Natural killer cell treated with Interleukin-12 subunit alpha and Interleukin-12 subunit beta and Interleukin-15 and Interleukin-18, amount 100 ng/mL, for 72 hours (primary cell): ENCODE measurements around the gene SLC41A1. TPM values are rescaled to one million over a fixed set of nuclear protein-coding genes. Genes with fewer than 3 reads are reported as not detected.

Experiments used
- ATAC-seq, 2 donors: fragments of 150-1000 bp; cut with Tn5 transposase in 1 of 2; sonication (Bioruptor Pico), chemical (Tn5 transposase) in 1 of 2; 2 replicates each; pipeline ENCODE4 v1.10.0; 2021
- DNase-seq: peaks from one replicate; pipeline ENCODE4 v3.0.0; 2022; ENCODE audit warnings: low spot score
- H3K27ac Mint-ChIP-seq, 2 donors: 1 replicate in 1 of 2; 2 replicates in 1 of 2; pipeline ENCODE4 v1.8.0; 2022; ENCODE audit warnings: mixed read lengths in 2 of 2, mild to moderate bottlenecking in 1 of 2, moderate library complexity in 1 of 2
- H3K27me3 Mint-ChIP-seq, 2 donors: 1 replicate in 1 of 2; 2 replicates in 1 of 2; pipeline ENCODE4 v1.8.0; 2022; ENCODE audit warnings: mixed read lengths in 2 of 2
- H3K36me3 Mint-ChIP-seq: one replicate; pipeline ENCODE4 v1.8.0; 2022; ENCODE audit warnings: mixed read lengths
- H3K4me1 Mint-ChIP-seq, 2 donors: 1 replicate in 1 of 2; 2 replicates in 1 of 2; pipeline ENCODE4 v1.8.0; 2022; ENCODE audit warnings: low read depth in 2 of 2, mixed read lengths in 2 of 2, mild to moderate bottlenecking in 1 of 2
- H3K4me3 Mint-ChIP-seq: one replicate; pipeline ENCODE4 v1.8.0; 2022; ENCODE audit warnings: mixed read lengths
- H3K9me3 Mint-ChIP-seq: 2 replicates; pipeline ENCODE4 v1.8.0; 2022; ENCODE audit warnings: mixed read lengths
- total RNA-seq, 2 donors: library from RNA; stranded (reverse); gene quantifications; one replicate each; pipeline ENCODE4 v1.2.3, GENCODE V29; 2022

SLC41A1 gene
- total RNA-seq, 2 donors from 2014 or later = 66.2 to 80.2 TPM

DNA sequence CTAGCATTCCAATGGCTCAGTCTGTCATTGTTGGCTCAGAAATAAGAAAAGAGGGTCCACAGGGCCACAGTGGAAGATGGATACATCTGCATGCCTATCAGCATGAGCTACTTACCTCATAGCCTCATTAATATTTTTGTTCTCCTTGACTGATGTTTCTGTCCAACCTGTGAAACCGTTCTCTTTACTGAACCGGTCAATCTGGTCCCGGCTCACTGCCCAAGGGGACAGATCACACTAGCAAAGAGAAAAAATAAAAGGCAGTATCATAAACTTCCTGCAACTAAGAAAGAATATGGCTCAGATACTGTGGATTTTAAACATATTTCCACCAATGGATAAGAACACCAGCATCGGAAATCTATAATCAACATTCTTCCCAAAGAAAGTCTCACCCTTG, 42.4 kb downstream of the SLC41A1 start:
- ATAC-seq (no peak), DNase-seq (no peak)
- H3K9me3 Mint-ChIP-seq = no peaks in the 10 kb centered on the region
- H3K4me1 Mint-ChIP-seq = peaks cover 63 to 78% of the 10 kb centered on the region in 2 donors
- peak overlapping the region; percentile 94 for H3K4me3 Mint-ChIP-seq
- H3K36me3 Mint-ChIP-seq = peaks cover 55% of the 10 kb centered on the region
- no peaks in the 10 kb centered on the region for H3K27me3 Mint-ChIP-seq
- H3K27ac Mint-ChIP-seq = peak overlapping the region; percentile 97

DNA sequence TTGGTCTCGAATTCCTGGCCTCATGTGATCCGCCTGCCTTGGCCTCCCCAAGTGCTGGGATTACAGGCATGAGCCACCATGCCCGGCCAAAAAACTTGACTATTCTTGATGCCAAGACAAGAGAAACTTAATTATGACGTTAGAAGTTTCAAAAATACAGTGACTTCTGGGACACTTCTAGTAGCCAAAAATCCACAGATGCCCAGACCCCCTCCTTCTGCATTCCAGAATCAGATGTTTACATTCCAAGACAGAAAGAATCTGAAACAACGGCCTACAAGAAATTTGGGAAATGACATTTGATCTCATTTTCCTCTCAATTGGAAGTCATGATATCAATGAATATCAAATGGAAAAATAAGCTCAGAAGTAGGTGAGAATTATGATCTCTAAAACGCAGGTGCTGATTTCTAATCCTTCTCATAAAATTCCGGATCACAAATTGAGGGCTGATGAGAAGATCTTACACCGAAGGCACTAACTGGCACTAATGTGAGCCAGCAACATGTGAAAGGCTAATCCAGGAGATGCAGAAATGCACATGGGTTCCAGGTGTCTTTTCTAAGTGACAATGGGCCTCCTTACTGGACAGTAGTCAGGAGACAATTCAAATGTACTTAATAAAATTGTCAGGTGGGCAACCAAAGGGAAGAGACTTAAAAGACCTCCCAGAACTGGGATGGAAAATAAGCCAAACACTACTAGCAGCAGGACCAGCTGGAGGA, 43.2 kb downstream of the SLC41A1 start:
- H3K4me1 Mint-ChIP-seq = peaks cover 58 to 73% of the 10 kb centered on the region in 2 donors
- peaks cover 55% of the 10 kb centered on the region for H3K36me3 Mint-ChIP-seq
- no peaks in the 10 kb centered on the region for H3K9me3 Mint-ChIP-seq
- no peaks in the 10 kb centered on the region for H3K27me3 Mint-ChIP-seq
- ATAC-seq = no peak
- H3K27ac Mint-ChIP-seq = peak overlapping the region; percentile 97
- H3K4me3 Mint-ChIP-seq = peak overlapping the region; percentile 94
- no peak for DNase-seq

GRCh38 chr1:205767248-205767647, 45.8 kb downstream of the SLC41A1 start:
- no peaks in the 10 kb centered on the region for H3K9me3 Mint-ChIP-seq
- peak overlapping the region; percentile 97 for H3K27ac Mint-ChIP-seq
- H3K36me3 Mint-ChIP-seq = peaks cover 32% of the 10 kb centered on the region
- no peaks in the 10 kb centered on the region for H3K27me3 Mint-ChIP-seq
- DNase-seq (no peak), ATAC-seq (no peak)
- H3K4me1 Mint-ChIP-seq = peaks cover 55 to 63% of the 10 kb centered on the region in 2 donors
- H3K4me3 Mint-ChIP-seq = no peak overlapping the region

DNA sequence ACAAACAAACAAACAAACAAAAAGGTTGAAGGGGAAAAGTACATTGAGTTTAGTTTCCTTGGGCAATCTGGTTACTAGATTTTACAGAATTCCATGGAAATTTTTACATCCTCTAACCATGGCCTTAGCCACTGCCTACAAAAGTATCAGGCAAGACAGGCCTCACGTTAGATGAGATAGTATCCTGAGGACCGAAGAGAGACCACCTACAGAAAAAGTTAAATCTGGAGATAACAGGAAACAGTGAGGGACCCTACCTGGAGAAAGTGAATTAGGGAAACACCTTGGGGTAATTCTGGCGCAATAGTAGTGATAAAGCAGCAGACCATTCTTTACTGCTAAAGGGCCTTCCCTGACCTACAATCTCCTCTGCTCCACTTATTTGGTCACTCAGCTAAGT, 46.4 kb downstream of the SLC41A1 start:
- ATAC-seq (no peak), DNase-seq (no peak)
- Mint-ChIP-seq H3K4me1 (peaks cover 51 to 57% of the 10 kb centered on the region in 2 donors), H3K27me3 (no peaks in the 10 kb centered on the region), H3K36me3 (peaks cover 28% of the 10 kb centered on the region), H3K4me3 (peak overlapping the region; percentile 80), H3K9me3 (no peaks in the 10 kb centered on the region), H3K27ac (peak overlapping the region; percentile 97)

DNA sequence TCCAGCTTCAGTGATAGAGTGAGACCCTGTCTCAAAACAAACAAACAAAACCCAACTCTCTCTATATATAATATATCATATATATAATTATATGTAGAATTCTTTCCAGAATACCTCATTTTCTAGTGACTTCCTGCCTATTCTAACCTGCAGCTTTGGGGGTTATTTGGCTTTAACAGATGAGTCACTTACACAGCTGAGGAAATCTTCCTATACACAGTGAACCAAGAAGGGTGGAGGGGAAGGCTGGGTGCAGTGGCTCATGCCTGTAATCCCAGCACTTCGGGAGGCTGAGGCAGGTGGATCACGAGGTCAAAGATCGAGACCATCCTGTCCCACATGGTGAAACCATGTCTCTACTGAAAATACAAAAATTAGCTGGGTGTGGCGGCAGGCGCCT, 47.0 kb downstream of the SLC41A1 start:
- no peak for DNase-seq
- peak overlapping the region; percentile 97 for H3K27ac Mint-ChIP-seq
- peak overlapping the region; percentile 80 for H3K4me3 Mint-ChIP-seq
- peaks cover 45 to 52% of the 10 kb centered on the region in 2 donors for H3K4me1 Mint-ChIP-seq
- H3K9me3 Mint-ChIP-seq = no peaks in the 10 kb centered on the region
- no peaks in the 10 kb centered on the region for H3K27me3 Mint-ChIP-seq
- ATAC-seq = peak; percentile 75 to 77
- H3K36me3 Mint-ChIP-seq = peaks cover 28% of the 10 kb centered on the region

DNA sequence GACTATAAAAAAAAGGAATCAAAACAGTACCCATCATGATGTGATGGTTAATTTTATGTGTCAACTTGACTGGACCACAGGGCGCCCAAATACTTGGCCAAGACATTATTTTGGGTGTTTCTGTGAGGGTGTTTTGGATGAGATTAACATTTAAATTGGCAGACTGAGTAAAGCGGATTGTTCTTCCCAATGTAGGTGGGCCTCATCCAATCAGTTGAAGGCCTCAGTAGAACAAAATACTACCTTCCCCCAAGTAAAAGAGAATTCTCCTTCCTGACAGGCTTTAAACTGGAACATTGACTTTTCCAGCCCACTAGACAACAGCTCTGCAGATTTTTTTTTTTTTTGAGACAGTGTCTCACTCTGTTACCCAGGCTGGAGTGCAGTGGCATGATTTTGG, 48.4 kb downstream of the SLC41A1 start:
- Mint-ChIP-seq H3K4me1 (peaks cover 33 to 39% of the 10 kb centered on the region in 2 donors), H3K27ac (peak overlapping the region; percentile 69 to 97), H3K27me3 (no peaks in the 10 kb centered on the region), H3K4me3 (no peak overlapping the region), H3K9me3 (no peaks in the 10 kb centered on the region), H3K36me3 (peaks cover 17% of the 10 kb centered on the region)
- DNase-seq = no peak
- ATAC-seq = no peak

DNA sequence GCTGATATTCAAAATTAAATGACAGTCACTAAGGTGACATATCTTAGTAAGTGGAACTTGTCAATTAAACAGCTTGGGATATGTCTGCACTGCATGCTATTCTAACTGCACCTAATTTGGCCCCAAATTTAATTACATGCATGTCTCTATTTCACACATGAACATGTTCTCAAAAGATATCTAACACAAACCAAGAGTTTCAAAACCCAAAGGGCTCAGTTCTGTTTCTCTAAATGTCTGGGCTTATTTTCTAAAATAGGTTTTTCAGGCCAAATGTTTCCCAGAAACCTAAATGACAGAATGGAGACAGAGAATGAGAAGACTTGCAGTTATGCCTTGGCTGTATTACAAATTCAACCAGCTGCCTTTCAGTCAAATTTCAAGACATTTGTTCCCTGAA, 49.0 kb downstream of the SLC41A1 start:
- no peak for ATAC-seq
- H3K27ac Mint-ChIP-seq = peak overlapping the region; percentile 69 to 97

DNA sequence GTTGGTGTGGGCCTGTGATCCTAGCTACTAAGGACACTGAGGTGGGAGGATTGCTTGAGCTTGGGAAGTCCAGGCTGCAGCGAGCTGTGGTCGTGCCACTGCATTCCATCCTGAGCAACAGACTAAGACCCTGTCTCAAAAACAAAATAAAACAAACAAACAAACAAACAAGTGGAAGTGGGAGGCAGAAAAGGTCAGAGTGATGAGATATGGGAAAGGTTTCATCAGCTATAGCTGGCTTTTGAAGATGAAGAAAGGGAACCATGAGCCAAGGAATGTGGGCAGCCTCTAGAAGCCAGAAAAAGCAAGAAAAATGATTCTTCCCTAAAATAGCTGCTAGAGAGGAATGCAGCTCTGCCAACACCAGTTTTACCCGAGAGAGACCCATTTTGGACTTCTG, 52.4 kb downstream of the SLC41A1 start:
- Mint-ChIP-seq H3K36me3 (peaks cover 6% of the 10 kb centered on the region), H3K27me3 (no peaks in the 10 kb centered on the region), H3K4me3 (no peak overlapping the region), H3K27ac (peak overlapping the region; percentile 1 to 6), H3K4me1 (peaks cover 10 to 14% of the 10 kb centered on the region in 2 donors), H3K9me3 (no peaks in the 10 kb centered on the region)
- no peak for DNase-seq
- ATAC-seq = no peak

More for the DNA sequence above, 49.0 kb downstream of the SLC41A1 start:
- H3K4me3 Mint-ChIP-seq = no peak overlapping the region
- H3K27me3 Mint-ChIP-seq = no peaks in the 10 kb centered on the region
- no peaks in the 10 kb centered on the region for H3K9me3 Mint-ChIP-seq
- no peak for DNase-seq
- H3K4me1 Mint-ChIP-seq = peaks cover 27 to 33% of the 10 kb centered on the region in 2 donors
- peaks cover 14% of the 10 kb centered on the region for H3K36me3 Mint-ChIP-seq

- ATAC-seq (no peak), DNase-seq (no peak)
- no peak overlapping the region for H3K4me3 Mint-ChIP-seq
- H3K36me3 Mint-ChIP-seq = peaks cover 6% of the 10 kb centered on the region
- peaks cover 10 to 14% of the 10 kb centered on the region in 2 donors for H3K4me1 Mint-ChIP-seq
- no peaks in the 10 kb centered on the region for H3K27me3 Mint-ChIP-seq
- no peak overlapping the region for H3K27ac Mint-ChIP-seq
- no peaks in the 10 kb centered on the region for H3K9me3 Mint-ChIP-seq
Measured at GRCh38 chr1:205756552-205756951, 56.4 kb downstream of the SLC41A1 start.

DNA sequence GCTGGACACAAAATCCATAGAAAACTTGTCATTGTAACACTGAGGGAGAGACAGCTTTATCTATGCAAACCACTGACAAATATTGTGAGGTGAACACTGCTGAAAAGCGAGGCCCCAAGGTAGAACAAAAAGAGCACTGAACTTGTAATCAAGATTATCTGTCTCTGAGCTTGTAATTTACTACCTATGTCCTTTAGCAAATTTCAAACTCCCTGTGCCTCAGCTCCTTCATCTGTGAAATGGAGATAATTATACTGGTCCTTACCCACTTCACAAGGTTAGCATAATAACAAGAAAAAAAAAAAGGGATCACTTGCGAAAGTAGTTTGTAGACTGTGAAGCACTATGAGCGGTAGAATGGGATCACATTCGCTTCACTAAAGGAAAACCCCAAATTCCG, 58.1 kb downstream of the SLC41A1 start:
- H3K27me3 Mint-ChIP-seq = no peaks in the 10 kb centered on the region
- ATAC-seq (no peak), DNase-seq (no peak)
- peak overlapping the region in 1 of 2 donors; percentile 69 for H3K27ac Mint-ChIP-seq
- H3K9me3 Mint-ChIP-seq = no peaks in the 10 kb centered on the region
- no peak overlapping the region for H3K4me3 Mint-ChIP-seq
- H3K36me3 Mint-ChIP-seq = peaks cover 11% of the 10 kb centered on the region
- peaks cover 18 to 29% of the 10 kb centered on the region in 2 donors for H3K4me1 Mint-ChIP-seq

GRCh38 chr1:205751036-205751651, 61.9 kb downstream of the SLC41A1 start:
- Mint-ChIP-seq H3K36me3 (peaks cover 18% of the 10 kb centered on the region), H3K27ac (peak overlapping the region; percentile 94 to 96), H3K27me3 (no peaks in the 10 kb centered on the region), H3K4me3 (peak overlapping the region; percentile 89), H3K4me1 (peaks cover 40 to 43% of the 10 kb centered on the region in 2 donors), H3K9me3 (no peaks in the 10 kb centered on the region)
- no peak for ATAC-seq
- no peak for DNase-seq

- peak; percentile 99 for DNase-seq
- H3K36me3 Mint-ChIP-seq = peaks cover 18% of the 10 kb centered on the region
- ATAC-seq = peak; percentile 86 to 89
- H3K27ac Mint-ChIP-seq = peak within 1 kb of the TSS; percentile 94 to 97
- peak within 1 kb of the TSS; percentile 89 for H3K4me3 Mint-ChIP-seq
- H3K4me1 Mint-ChIP-seq = peaks cover 41 to 43% of the 10 kb centered on the region in 2 donors
- no peaks in the 10 kb centered on the region for H3K27me3 Mint-ChIP-seq
- H3K9me3 Mint-ChIP-seq = no peaks in the 10 kb centered on the region
Measured at GRCh38 chr1:205750138-205751035, 62.6 kb downstream of the SLC41A1 start, which contains the start of gene NUCKS1. TSS of gene NUCKS1 (minus strand) at chr1:205750182. CDS start at chr1:205749973, 209 bp downstream.

- H3K9me3 Mint-ChIP-seq = no peaks in the 10 kb centered on the region
- H3K27ac Mint-ChIP-seq = peak overlapping the region; percentile 94 to 97
- ATAC-seq (peak; percentile 92 to 93), DNase-seq (peak; percentile 99)
- no peaks in the 10 kb centered on the region for H3K27me3 Mint-ChIP-seq
- H3K36me3 Mint-ChIP-seq = peaks cover 18% of the 10 kb centered on the region
- peaks cover 41% of the 10 kb centered on the region in 2 donors for H3K4me1 Mint-ChIP-seq
- H3K4me3 Mint-ChIP-seq = peak overlapping the region; percentile 89
Measured at GRCh38 chr1:205749234-205750137, 63.5 kb downstream of the SLC41A1 start.
